ENCODE data around the gene KCNH8.

KCNH8 gene

DNA sequence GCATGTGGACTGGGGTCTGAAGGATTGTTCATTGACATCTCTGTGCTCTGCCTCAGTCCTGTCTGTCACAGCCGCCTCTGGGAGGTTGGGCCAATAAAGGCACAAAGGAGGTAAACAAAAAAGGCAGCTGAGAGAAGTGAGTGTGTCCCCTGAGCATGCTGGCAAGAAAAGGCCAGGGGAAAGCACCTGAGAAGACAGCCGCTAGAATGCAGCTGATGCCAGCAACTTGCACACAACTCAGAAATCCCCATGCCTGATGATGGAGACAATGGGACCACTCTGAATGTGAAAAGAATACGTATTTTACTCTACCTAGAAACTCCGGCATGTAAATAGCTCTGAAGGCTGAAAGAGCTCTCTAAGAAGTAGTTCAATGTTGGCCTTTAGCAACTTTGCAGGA, 118.7 kb downstream of the KCNH8 start:
- Histone ChIP-seq H3K4me1 (peaks cover 7% of the 10 kb centered on the region), H3K4me3 (ENCODE audit: low read depth, low read length) (no peak overlapping the region), H3K27me3 (ENCODE audit: control insufficient read depth, insufficient read depth, low read length) (no peaks in the 10 kb centered on the region), H3K9ac (no peak overlapping the region), H3K27ac (no peak overlapping the region), H3K79me2 (no peaks in the 10 kb centered on the region), H3K9me3 (ENCODE audit: control insufficient read depth, low read length) (no peaks in the 10 kb centered on the region), H3K36me3 (ENCODE audit: control insufficient read depth, insufficient read depth, low read length) (no peaks in the 10 kb centered on the region), H3K4me2 (ENCODE audit: low read length) (no peak overlapping the region), H2AFZ (no peak overlapping the region)
- TF ChIP-seq, protein P1, sequence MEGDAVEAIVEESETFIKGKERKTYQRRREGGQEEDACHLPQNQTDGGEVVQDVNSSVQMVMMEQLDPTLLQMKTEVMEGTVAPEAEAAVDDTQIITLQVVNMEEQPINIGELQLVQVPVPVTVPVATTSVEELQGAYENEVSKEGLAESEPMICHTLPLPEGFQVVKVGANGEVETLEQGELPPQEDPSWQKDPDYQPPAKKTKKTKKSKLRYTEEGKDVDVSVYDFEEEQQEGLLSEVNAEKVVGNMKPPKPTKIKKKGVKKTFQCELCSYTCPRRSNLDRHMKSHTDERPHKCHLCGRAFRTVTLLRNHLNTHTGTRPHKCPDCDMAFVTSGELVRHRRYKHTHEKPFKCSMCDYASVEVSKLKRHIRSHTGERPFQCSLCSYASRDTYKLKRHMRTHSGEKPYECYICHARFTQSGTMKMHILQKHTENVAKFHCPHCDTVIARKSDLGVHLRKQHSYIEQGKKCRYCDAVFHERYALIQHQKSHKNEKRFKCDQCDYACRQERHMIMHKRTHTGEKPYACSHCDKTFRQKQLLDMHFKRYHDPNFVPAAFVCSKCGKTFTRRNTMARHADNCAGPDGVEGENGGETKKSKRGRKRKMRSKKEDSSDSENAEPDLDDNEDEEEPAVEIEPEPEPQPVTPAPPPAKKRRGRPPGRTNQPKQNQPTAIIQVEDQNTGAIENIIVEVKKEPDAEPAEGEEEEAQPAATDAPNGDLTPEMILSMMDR (IDR thresholded peaks at IDR 0.05): no peak

DNA sequence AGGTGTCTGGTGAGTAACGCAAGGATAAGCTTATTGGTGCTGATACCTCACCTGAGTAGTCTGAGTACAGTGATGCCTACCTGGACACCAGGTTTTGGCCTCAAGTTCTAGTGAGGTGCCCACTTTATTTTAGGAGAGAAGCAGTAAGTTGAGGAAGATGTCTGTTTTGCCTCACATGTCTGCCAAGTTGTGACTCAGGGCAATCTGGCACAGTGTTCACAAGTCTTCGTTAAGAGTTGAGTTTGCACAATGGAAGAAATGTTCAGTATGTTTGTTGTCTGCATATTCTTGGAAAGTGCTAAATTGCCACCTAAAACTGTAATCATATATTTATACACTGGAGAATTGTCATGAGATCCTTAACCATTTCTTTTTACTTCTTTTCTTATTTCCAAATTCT, 122.2 kb downstream of the KCNH8 start:
- Histone ChIP-seq H2AFZ (no peak overlapping the region), H3K27me3 (ENCODE audit: control insufficient read depth, insufficient read depth, low read length) (no peaks in the 10 kb centered on the region), H3K9me3 (ENCODE audit: control insufficient read depth, low read length) (no peaks in the 10 kb centered on the region), H3K4me1 (no peaks in the 10 kb centered on the region), H3K36me3 (ENCODE audit: control insufficient read depth, insufficient read depth, low read length) (no peaks in the 10 kb centered on the region), H3K4me3 (ENCODE audit: low read depth, low read length) (no peak overlapping the region), H3K4me2 (ENCODE audit: low read length) (no peak overlapping the region), H3K27ac (no peak overlapping the region), H3K9ac (no peak overlapping the region), H3K79me2 (no peaks in the 10 kb centered on the region)
- TF ChIP-seq, protein P1 (IDR thresholded peaks at IDR 0.05): no peak

DNA sequence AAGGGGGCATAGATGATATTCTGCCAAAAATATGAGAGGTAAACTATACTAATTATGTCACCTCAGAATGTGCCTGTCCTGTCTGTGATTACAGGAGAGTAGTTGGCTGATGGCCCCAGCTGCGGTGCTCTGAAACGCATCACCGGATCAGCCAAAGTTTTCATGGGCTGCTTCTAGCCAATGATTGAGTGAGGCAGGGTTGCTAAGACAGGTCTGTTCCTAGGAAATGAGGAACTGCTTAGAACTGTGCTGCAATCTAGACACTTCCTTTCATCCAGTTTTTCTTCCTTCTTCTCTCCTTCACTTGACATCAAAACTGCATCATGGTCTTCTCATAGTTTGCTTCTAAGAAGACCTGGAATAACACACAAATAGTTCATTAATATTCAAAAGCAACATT, 124.0 kb downstream of the KCNH8 start:
- Histone ChIP-seq H3K27me3 (ENCODE audit: control insufficient read depth, insufficient read depth, low read length) (no peaks in the 10 kb centered on the region), H3K36me3 (ENCODE audit: control insufficient read depth, insufficient read depth, low read length) (no peaks in the 10 kb centered on the region), H3K27ac (no peak overlapping the region), H3K4me2 (ENCODE audit: low read length) (no peak overlapping the region), H3K4me3 (ENCODE audit: low read depth, low read length) (no peak overlapping the region), H3K9me3 (ENCODE audit: control insufficient read depth, low read length) (no peaks in the 10 kb centered on the region), H3K79me2 (no peaks in the 10 kb centered on the region), H3K4me1 (no peaks in the 10 kb centered on the region), H3K9ac (no peak overlapping the region), H2AFZ (no peak overlapping the region)
- TF ChIP-seq, protein P1 (IDR thresholded peaks at IDR 0.05): no peak

DNA sequence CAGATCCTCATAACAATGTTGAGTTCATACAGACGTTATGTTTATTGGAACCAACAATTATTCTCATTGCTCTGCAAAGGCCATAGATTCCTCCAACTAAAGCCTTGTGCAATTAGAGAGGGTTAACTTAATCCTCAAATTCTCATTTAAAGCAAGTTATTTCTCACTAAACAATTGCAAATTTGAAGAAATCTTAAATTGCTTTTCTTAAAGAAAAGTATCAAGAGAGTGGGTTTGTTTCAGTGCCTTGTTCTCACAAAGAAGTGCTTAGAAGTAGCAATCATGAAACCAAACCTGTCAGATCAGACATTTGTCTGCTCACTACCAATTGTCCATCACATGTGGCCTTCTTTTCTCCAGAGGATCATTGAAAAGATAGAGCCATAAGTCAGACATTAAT, 124.8 kb downstream of the KCNH8 start:
- no peaks in the 10 kb centered on the region for H3K4me1 ChIP-seq
- no peak overlapping the region for H3K4me3 ChIP-seq (ENCODE audit: low read depth, low read length)
- TF ChIP-seq, protein P1 (IDR thresholded peaks at IDR 0.05): no peak
- H3K9ac ChIP-seq: no peak overlapping the region
- no peak overlapping the region for H3K27ac ChIP-seq
- no peaks in the 10 kb centered on the region for H3K9me3 ChIP-seq (ENCODE audit: control insufficient read depth, low read length)
- no peak overlapping the region for H3K4me2 ChIP-seq (ENCODE audit: low read length)
- H3K79me2 ChIP-seq: no peaks in the 10 kb centered on the region
- no peak overlapping the region for H2AFZ ChIP-seq
- no peaks in the 10 kb centered on the region for H3K27me3 ChIP-seq (ENCODE audit: control insufficient read depth, insufficient read depth, low read length)
- no peaks in the 10 kb centered on the region for H3K36me3 ChIP-seq (ENCODE audit: control insufficient read depth, insufficient read depth, low read length)

DNA sequence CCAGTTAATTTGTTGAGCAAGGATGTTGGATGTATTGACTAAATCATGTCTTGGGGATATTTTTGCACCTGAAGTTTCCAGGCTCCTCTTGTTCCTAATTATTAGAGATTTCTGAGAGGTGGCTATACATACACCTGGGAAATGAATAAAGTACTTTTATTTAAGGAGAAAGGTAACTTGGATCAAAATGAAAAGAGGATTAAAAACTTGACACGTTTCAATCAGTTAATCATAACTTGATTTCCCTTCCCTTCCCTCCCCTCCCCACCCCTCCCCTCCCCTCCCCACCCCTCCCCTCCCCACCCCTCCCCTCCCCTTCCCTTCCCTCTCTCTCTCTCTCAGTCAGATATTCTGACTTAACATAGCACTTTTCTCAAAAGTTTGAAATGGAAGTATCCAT, 126.3 kb downstream of the KCNH8 start:
- Histone ChIP-seq H3K9ac (no peak overlapping the region), H3K4me3 (ENCODE audit: low read depth, low read length) (no peak overlapping the region), H2AFZ (no peak overlapping the region), H3K79me2 (no peaks in the 10 kb centered on the region), H3K4me1 (no peaks in the 10 kb centered on the region), H3K9me3 (ENCODE audit: control insufficient read depth, low read length) (no peaks in the 10 kb centered on the region), H3K4me2 (ENCODE audit: low read length) (no peak overlapping the region), H3K36me3 (ENCODE audit: control insufficient read depth, insufficient read depth, low read length) (no peaks in the 10 kb centered on the region), H3K27me3 (ENCODE audit: control insufficient read depth, insufficient read depth, low read length) (no peaks in the 10 kb centered on the region), H3K27ac (no peak overlapping the region)
- TF ChIP-seq, protein P1 (IDR thresholded peaks at IDR 0.05): no peak

Measured in parathyroid adenoma (tissue), 2 donors.